ENCODE data around the gene DCST2. TPM values are rescaled to one million over a fixed set of nuclear protein-coding genes. Genes with fewer than 3 reads are reported as not detected.

The DCST2 gene
- total and polyA plus RNA-seq, 9 of the 15 experiments (the other 6 are each of a cell fraction or from before 2014, with no cell fraction given), result 0.09 to 0.49 (median 0.11) TPM; not detected in 3

DNA sequence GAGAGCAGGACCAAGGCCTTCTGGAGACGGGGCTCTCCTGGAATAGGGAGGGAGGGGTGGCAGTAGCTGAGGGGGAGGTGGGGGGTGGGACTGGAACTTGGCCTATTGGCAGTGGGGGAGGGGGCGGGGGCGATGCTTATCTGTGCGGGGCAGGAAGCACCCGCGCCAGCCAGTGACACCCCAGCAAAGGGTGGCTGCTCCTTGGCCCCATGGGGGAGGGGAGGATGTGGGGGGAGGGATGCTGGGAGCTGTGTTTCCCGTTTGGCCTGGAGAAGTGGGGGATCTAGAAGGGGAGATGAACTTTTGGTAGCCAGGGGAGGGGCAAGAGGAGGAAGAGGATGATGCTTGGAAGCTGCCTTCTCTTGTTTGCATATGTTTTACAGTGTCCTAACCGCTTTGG is 19.9 kb downstream of the DCST2 start:
- no TSS peak for BruUV-seq (replicated peaks)
- in situ Hi-C loops (cut with MboI), result no loop called here
- no peaks in the 10 kb centered on the region for H3K9me1 ChIP-seq (ENCODE audit: control insufficient read depth, insufficient read depth, low read length)
- H2AFZ ChIP-seq (ENCODE audit: low read depth, low read length), result no peak overlapping the region
- H3K27ac ChIP-seq (ENCODE audit: extremely low read depth, low read depth, low read length), result peak overlapping the region; percentile 51; the same call in 2 of the 3 replicates
- ChIA-PET CTCF (ENCODE audit: low intra/inter-chr PET ratio) (interaction anchor here (0.6 kb wide), 1 partner anchor 39 kb away, joined by 3 read pairs; the partner anchor contains the start of gene CKS1B), POLR2A (interaction anchor here (0.6 to 1.9 kb wide), 7 partner anchors 9 to 58 kb away, joined by 3 to 8 read pairs (median 4); partner anchors contain the start of genes CKS1B, FLAD1 and PBXIP1)
- no peaks in the 10 kb centered on the region for H3K9me3 ChIP-seq (replicated peaks; ENCODE audit: control insufficient read depth, insufficient read depth, low read depth, low read length)
- FAIRE-seq (no peak), ATAC-seq (no peak), DNase-seq (ENCODE audit: extremely low read depth in 1 of 4, low spot score in 3 of 4) (peak; percentile 73 to 82 (median 75))
- peaks cover 65 to 92% of the 10 kb centered on the region in 2 experiments for H3K4me1 ChIP-seq (replicated peaks in 1 of 2; ENCODE audit: control insufficient read depth in 2 of 2, insufficient read depth in 2 of 2, low read length in 2 of 2)
- no peaks in the 10 kb centered on the region for H3K27me3 ChIP-seq (ENCODE audit: control insufficient read depth in 2 of 2, insufficient read depth in 2 of 2, low read length in 2 of 2)
- intact Hi-C loops (cut with micrococcal nuclease), result no loop called here
- no peaks in the 10 kb centered on the region; the same call in 1 of the 2 replicates for H4K20me1 ChIP-seq (replicated peaks; ENCODE audit: control insufficient read depth, insufficient read depth, low read length)
- H3K9ac ChIP-seq (ENCODE audit: insufficient read depth in 1 of 2, low read depth in 2 of 2, low read length in 2 of 2), result peak overlapping the region; percentile 24 to 65; a peak in 1 of 4 replicates
- H3K4me3 ChIP-seq, result no peak overlapping the region
- H3K36me3 ChIP-seq (ENCODE audit: control insufficient read depth, insufficient read depth, low read length), result peaks cover 70% of the 10 kb centered on the region; the same call in 2 of the 3 replicates
- H3K79me2 ChIP-seq (ENCODE audit: control insufficient read depth, insufficient read depth, low read length), result peaks cover 50% of the 10 kb centered on the region
- 29% methylated on average over 3 of the region's 8 CpGs for WGBS (ENCODE audit: insufficient coverage, low coverage, missing lambda C conversion rate)
- H3K4me2 ChIP-seq (ENCODE audit: insufficient read depth, low read length), result peak overlapping the region; percentile 59
- TF ChIP-seq ETV1 (tag; conservative IDR thresholded peaks at IDR 0.05; ENCODE audit: low read depth) (peak; percentile 57; the same call in 1 of the 2 replicates), EP300 (IDR thresholded peaks at IDR 0.05; ENCODE audit: low read length) (peak; percentile 16; the same call in 1 of the 2 replicates), KDM1A (IDR thresholded peaks at IDR 0.05) (peak in 1 of 2 experiments; percentile 74; a peak in 1 of 4 replicates), ESRRA (IDR thresholded peaks at IDR 0.05; ENCODE audit: borderline replicate concordance, low read depth) (0 out of 2 replicates have a peak, but pooled peaks have one; percentile 7), EGR1 (conservative IDR thresholded peaks at IDR 0.05) (peak; percentile 25; the same call in 1 of the 2 replicates), HDGF (IDR thresholded peaks at IDR 0.05) (no peak), MBD2 (IDR thresholded peaks at IDR 0.05; ENCODE audit: borderline replicate concordance, low read depth) (0 out of 2 replicates have a peak, but pooled peaks have one; percentile 19), LEF1 (IDR thresholded peaks at IDR 0.05) (0 out of 2 replicates have a peak, but pooled peaks have one; percentile 39), ARID1B (IDR thresholded peaks at IDR 0.05) (0 out of 2 replicates have a peak, but pooled peaks have one; percentile 9), BRF1 (IDR thresholded peaks at IDR 0.05; ENCODE audit: borderline replicate concordance, extremely low read depth, insufficient read length) (no peak), SMARCC2 (IDR thresholded peaks at IDR 0.05; ENCODE audit: low read depth) (no peak), ZNF444 (CRISPR knock-in tag; IDR thresholded peaks at IDR 0.05) (peak; percentile 80), RBM17 (IDR thresholded peaks at IDR 0.05; ENCODE audit: borderline replicate concordance, low read depth, low read length) (no peak), ZFX (CRISPR knock-in tag; IDR thresholded peaks at IDR 0.05) (0 out of 2 replicates have a peak, but pooled peaks have one; percentile 4), RNF2 (IDR thresholded peaks at IDR 0.05) (peak; percentile 66; the same call in 1 of the 2 replicates), RBFOX2 (IDR thresholded peaks at IDR 0.05; ENCODE audit: low read depth, low read length) (no peak), LCOR (CRISPR knock-in tag; IDR thresholded peaks at IDR 0.05) (no peak), NELFE (IDR thresholded peaks at IDR 0.05; ENCODE audit: insufficient read depth, insufficient read length) (no peak)
- TF ChIP-seq, protein P1, sequence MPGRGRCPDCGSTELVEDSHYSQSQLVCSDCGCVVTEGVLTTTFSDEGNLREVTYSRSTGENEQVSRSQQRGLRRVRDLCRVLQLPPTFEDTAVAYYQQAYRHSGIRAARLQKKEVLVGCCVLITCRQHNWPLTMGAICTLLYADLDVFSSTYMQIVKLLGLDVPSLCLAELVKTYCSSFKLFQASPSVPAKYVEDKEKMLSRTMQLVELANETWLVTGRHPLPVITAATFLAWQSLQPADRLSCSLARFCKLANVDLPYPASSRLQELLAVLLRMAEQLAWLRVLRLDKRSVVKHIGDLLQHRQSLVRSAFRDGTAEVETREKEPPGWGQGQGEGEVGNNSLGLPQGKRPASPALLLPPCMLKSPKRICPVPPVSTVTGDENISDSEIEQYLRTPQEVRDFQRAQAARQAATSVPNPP (IDR thresholded peaks at IDR 0.05; ENCODE audit: borderline replicate concordance, insufficient read depth, insufficient read length), result no peak
- TF ChIP-seq, protein P2, sequence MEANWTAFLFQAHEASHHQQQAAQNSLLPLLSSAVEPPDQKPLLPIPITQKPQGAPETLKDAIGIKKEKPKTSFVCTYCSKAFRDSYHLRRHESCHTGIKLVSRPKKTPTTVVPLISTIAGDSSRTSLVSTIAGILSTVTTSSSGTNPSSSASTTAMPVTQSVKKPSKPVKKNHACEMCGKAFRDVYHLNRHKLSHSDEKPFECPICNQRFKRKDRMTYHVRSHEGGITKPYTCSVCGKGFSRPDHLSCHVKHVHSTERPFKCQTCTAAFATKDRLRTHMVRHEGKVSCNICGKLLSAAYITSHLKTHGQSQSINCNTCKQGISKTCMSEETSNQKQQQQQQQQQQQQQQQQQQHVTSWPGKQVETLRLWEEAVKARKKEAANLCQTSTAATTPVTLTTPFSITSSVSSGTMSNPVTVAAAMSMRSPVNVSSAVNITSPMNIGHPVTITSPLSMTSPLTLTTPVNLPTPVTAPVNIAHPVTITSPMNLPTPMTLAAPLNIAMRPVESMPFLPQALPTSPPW (CRISPR knock-in tag; IDR thresholded peaks at IDR 0.05), result peak; percentile 89
- TF ChIP-seq, protein P3, sequence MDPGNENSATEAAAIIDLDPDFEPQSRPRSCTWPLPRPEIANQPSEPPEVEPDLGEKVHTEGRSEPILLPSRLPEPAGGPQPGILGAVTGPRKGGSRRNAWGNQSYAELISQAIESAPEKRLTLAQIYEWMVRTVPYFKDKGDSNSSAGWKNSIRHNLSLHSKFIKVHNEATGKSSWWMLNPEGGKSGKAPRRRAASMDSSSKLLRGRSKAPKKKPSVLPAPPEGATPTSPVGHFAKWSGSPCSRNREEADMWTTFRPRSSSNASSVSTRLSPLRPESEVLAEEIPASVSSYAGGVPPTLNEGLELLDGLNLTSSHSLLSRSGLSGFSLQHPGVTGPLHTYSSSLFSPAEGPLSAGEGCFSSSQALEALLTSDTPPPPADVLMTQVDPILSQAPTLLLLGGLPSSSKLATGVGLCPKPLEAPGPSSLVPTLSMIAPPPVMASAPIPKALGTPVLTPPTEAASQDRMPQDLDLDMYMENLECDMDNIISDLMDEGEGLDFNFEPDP (CRISPR knock-in tag; IDR thresholded peaks at IDR 0.05), result no peak

Data from K562 (cell line).